ENCODE measurements around the gene PTPN20.

Gene PTPN20

DNA sequence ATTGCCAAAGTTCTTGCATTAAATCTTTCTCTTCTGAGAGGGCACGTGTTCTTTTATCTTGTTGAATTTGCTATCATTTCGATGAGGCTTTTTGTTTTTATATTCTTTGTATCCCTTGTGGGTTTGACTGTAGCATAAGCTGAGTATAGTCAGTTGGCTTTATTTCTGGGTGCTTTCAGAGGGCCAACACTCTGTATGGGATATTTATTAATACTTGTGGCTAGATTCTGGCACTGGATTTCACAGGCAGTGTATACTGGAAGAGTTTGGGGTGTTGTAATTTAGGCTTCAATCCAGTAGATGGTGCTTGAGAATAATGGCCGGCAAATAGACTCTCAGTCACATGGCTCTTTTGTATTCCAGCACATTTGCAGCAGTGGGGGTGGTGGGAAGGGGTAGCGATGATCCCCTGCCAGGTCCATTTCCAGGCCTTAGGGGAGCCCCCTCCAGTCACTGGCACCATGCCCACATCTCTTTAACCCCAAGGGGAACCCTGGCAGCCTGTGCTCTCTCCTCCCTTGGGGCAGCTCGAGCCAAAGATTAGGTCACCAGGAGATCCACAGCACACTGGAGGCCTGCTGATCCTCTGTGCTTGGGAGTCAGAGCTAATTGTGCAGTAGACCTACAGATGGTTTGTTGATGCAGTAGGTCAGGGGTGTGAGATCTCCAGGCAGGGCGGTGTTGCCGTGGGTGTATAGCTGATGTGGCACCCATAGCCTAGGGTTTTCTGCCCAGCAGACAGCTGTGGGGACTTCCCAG lies 81.8 kb downstream of the PTPN20 start:
- Histone ChIP-seq H4K20me1 (ENCODE audit: insufficient read depth, low read length, poor library complexity, severe bottlenecking) (no peaks in the 10 kb centered on the region), H3K27me3 (ENCODE audit: insufficient read depth, low read length, poor library complexity, severe bottlenecking) (no peaks in the 10 kb centered on the region), H3K9me2 (replicated peaks; ENCODE audit: low read depth, low read length) (no peaks in the 10 kb centered on the region), H3K4me3 (ENCODE audit: low read length, poor library complexity, severe bottlenecking) (no peak overlapping the region), H3K36me3 (ENCODE audit: insufficient read depth, low read length) (no peaks in the 10 kb centered on the region; the same call in 1 of the 2 replicates), H3K79me2 (ENCODE audit: insufficient read depth, low read length) (no peaks in the 10 kb centered on the region), H3K9ac (ENCODE audit: low read depth, low read length, poor library complexity, severe bottlenecking) (no peak overlapping the region), H3K4me1 (ENCODE audit: insufficient read depth, low read length, poor library complexity, severe bottlenecking) (no peaks in the 10 kb centered on the region), H3F3A (ENCODE audit: low read depth) (no peaks in the 10 kb centered on the region), H2AFZ (ENCODE audit: low read length) (peak overlapping the region; percentile 90), H3K4me2 (ENCODE audit: low read depth, low read length, poor library complexity, severe bottlenecking) (no peak overlapping the region), H3K9me3 (ENCODE audit: insufficient read depth, low read depth, low read length) (no peaks in the 10 kb centered on the region)
- TF ChIP-seq EZH2phosphoT487 (IDR thresholded peaks at IDR 0.05; ENCODE audit: borderline replicate concordance) = no peak
- TF ChIP-seq, protein P1, sequence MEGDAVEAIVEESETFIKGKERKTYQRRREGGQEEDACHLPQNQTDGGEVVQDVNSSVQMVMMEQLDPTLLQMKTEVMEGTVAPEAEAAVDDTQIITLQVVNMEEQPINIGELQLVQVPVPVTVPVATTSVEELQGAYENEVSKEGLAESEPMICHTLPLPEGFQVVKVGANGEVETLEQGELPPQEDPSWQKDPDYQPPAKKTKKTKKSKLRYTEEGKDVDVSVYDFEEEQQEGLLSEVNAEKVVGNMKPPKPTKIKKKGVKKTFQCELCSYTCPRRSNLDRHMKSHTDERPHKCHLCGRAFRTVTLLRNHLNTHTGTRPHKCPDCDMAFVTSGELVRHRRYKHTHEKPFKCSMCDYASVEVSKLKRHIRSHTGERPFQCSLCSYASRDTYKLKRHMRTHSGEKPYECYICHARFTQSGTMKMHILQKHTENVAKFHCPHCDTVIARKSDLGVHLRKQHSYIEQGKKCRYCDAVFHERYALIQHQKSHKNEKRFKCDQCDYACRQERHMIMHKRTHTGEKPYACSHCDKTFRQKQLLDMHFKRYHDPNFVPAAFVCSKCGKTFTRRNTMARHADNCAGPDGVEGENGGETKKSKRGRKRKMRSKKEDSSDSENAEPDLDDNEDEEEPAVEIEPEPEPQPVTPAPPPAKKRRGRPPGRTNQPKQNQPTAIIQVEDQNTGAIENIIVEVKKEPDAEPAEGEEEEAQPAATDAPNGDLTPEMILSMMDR (conservative IDR thresholded peaks at IDR 0.05; ENCODE audit: low read length) = peak; percentile 69

GRCh38 chr10:46995234-46995633 lies 84.0 kb downstream of the PTPN20 start:
- peaks cover 4% of the 10 kb centered on the region for H3K4me1 ChIP-seq (ENCODE audit: insufficient read depth, low read length, poor library complexity, severe bottlenecking)
- H3K4me2 ChIP-seq (ENCODE audit: low read depth, low read length, poor library complexity, severe bottlenecking) = no peak overlapping the region
- no peak for TF ChIP-seq EZH2phosphoT487 (IDR thresholded peaks at IDR 0.05; ENCODE audit: borderline replicate concordance)
- TF ChIP-seq, protein P1 (conservative IDR thresholded peaks at IDR 0.05; ENCODE audit: low read length) = peak; percentile 37
- H3F3A ChIP-seq (ENCODE audit: low read depth) = no peaks in the 10 kb centered on the region
- no peak overlapping the region for H2AFZ ChIP-seq (ENCODE audit: low read length)
- no peaks in the 10 kb centered on the region; the same call in 1 of the 2 replicates for H3K36me3 ChIP-seq (ENCODE audit: insufficient read depth, low read length)
- no peak overlapping the region for H3K4me3 ChIP-seq (ENCODE audit: low read length, poor library complexity, severe bottlenecking)
- no peaks in the 10 kb centered on the region for H4K20me1 ChIP-seq (ENCODE audit: insufficient read depth, low read length, poor library complexity, severe bottlenecking)
- H3K9me3 ChIP-seq (ENCODE audit: insufficient read depth, low read depth, low read length) = no peaks in the 10 kb centered on the region
- H3K79me2 ChIP-seq (ENCODE audit: insufficient read depth, low read length) = no peaks in the 10 kb centered on the region
- no peaks in the 10 kb centered on the region for H3K9me2 ChIP-seq (replicated peaks; ENCODE audit: low read depth, low read length)
- no peaks in the 10 kb centered on the region for H3K27me3 ChIP-seq (ENCODE audit: insufficient read depth, low read length, poor library complexity, severe bottlenecking)
- no peak overlapping the region for H3K9ac ChIP-seq (ENCODE audit: low read depth, low read length, poor library complexity, severe bottlenecking)

DNA sequence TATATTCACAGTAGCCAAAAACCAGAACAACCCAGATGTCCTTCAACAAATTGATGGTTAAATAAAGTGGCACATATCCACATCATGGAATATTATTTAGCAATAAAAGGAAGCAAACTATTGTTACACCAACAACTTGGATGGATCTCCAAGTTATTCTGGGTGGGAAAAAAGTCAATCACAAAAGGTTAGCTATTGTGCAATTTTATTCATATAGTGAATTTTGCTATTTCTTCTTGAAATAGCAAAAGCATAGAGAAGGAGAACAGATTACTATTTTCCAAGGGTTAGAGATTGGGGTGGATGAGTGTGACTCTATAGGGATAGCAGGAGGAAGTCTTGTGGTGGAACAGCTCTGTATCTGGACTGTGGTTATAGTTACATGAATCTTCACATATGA lies 87.0 kb downstream of the PTPN20 start:
- H3K36me3 ChIP-seq (ENCODE audit: insufficient read depth, low read length) = no peaks in the 10 kb centered on the region; the same call in 1 of the 2 replicates
- H3K4me1 ChIP-seq (ENCODE audit: insufficient read depth, low read length, poor library complexity, severe bottlenecking) = peaks cover 4% of the 10 kb centered on the region
- H3K79me2 ChIP-seq (ENCODE audit: insufficient read depth, low read length) = no peaks in the 10 kb centered on the region
- no peak overlapping the region for H3K4me2 ChIP-seq (ENCODE audit: low read depth, low read length, poor library complexity, severe bottlenecking)
- H3K9me3 ChIP-seq (ENCODE audit: insufficient read depth, low read depth, low read length) = no peaks in the 10 kb centered on the region
- H3K27me3 ChIP-seq (ENCODE audit: insufficient read depth, low read length, poor library complexity, severe bottlenecking) = no peaks in the 10 kb centered on the region
- no peaks in the 10 kb centered on the region for H3F3A ChIP-seq (ENCODE audit: low read depth)
- no peak for TF ChIP-seq EZH2phosphoT487 (IDR thresholded peaks at IDR 0.05; ENCODE audit: borderline replicate concordance)
- TF ChIP-seq, protein P1 (conservative IDR thresholded peaks at IDR 0.05; ENCODE audit: low read length) = no peak
- no peak overlapping the region for H2AFZ ChIP-seq (ENCODE audit: low read length)
- H4K20me1 ChIP-seq (ENCODE audit: insufficient read depth, low read length, poor library complexity, severe bottlenecking) = no peaks in the 10 kb centered on the region
- H3K4me3 ChIP-seq (ENCODE audit: low read length, poor library complexity, severe bottlenecking) = no peak overlapping the region
- no peaks in the 10 kb centered on the region for H3K9me2 ChIP-seq (replicated peaks; ENCODE audit: low read depth, low read length)
- H3K9ac ChIP-seq (ENCODE audit: low read depth, low read length, poor library complexity, severe bottlenecking) = no peak overlapping the region
